ENCODE measurements around the gene NPM1. TPM values are rescaled to one million over a fixed set of nuclear protein-coding genes. Genes with fewer than 3 reads are reported as not detected.

NPM1 gene
- total and polyA plus RNA-seq, 5 experiments from 2014 or later: 960 to 1,305 (median 1,086) TPM

DNA sequence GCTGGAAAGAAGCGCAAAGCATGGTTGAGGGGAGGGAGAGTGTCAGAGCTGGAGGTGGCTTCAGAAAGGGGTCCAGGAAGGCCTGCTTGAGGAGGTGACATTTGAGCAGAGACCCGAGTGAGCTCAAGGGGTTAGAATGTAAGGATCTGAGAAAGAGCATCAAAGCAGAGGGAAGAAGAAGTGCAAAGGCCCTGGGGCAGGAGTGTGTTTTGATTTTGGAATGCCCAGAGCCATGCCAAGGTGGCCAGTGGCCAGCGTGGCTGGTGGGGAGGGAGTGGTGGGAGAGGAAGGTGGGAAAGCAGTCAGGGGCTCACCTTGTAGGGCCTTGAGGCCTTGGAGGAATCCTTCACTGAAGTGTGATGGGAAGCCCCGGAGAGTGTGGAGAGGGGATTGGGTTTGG lies 47.2 kb downstream of the NPM1 start:
- ATAC-seq (no peak), DNase-seq (no peak)
- no peaks in the 10 kb centered on the region for H3K27me3 Mint-ChIP-seq
- POLR2A ChIA-PET: no interaction called here
- H3K36me3 Mint-ChIP-seq: no peaks in the 10 kb centered on the region
- H3K4me3 Mint-ChIP-seq: no peak overlapping the region
- no peak overlapping the region for H3K27ac Mint-ChIP-seq
- H3K4me1 Mint-ChIP-seq: no peaks in the 10 kb centered on the region
- no peaks in the 10 kb centered on the region for H3K9me3 Mint-ChIP-seq

GRCh38 chr5:171435908-171436307 lies 48.3 kb downstream of the NPM1 start:
- no peak overlapping the region for H3K27ac Mint-ChIP-seq
- H3K27me3 Mint-ChIP-seq: no peaks in the 10 kb centered on the region
- POLR2A ChIA-PET: no interaction called here
- no peaks in the 10 kb centered on the region for H3K9me3 Mint-ChIP-seq
- DNase-seq: no peak
- ATAC-seq: no peak
- no peaks in the 10 kb centered on the region for H3K36me3 Mint-ChIP-seq
- no peaks in the 10 kb centered on the region for H3K4me1 Mint-ChIP-seq
- H3K4me3 Mint-ChIP-seq: no peak overlapping the region

- DNase-seq: no peak
- H3K36me3 Mint-ChIP-seq: no peaks in the 10 kb centered on the region
- no peak overlapping the region for H3K4me3 Mint-ChIP-seq
- POLR2A ChIA-PET: no interaction called here
- no peak for ATAC-seq
- H3K9me3 Mint-ChIP-seq: no peaks in the 10 kb centered on the region
- no peaks in the 10 kb centered on the region for H3K4me1 Mint-ChIP-seq
- H3K27me3 Mint-ChIP-seq: no peaks in the 10 kb centered on the region
- no peak overlapping the region for H3K27ac Mint-ChIP-seq
Measured at GRCh38 chr5:171436804-171437285, 49.2 kb downstream of the NPM1 start.

DNA sequence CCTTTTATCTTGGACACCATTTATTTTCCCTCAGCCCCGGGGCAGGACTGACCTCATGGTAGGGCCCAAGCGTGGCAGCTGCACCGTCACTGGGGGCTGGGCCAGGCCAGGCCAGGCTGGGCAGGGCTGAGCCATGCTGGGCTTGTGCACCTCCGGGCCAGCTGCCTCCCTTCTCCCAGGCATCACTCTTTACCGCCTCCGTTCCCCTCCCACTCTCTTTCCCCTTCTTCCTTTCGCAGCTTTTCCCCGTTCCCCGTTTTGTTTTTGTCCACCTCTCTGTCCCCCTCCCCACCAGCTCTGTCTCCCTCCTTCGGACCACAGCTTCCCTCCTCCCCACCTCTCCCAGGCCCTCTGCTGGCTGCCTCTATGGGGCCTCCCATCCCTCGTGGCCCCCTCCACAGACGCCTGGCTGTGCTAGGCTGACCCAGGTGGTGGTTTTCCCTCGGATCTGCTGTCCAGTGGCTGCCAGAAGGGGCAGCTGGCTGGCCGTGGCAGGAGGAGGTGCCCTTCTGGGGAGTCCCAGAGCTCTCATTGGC lies 49.7 kb downstream of the NPM1 start:
- Mint-ChIP-seq H3K4me1 (no peaks in the 10 kb centered on the region), H3K36me3 (no peaks in the 10 kb centered on the region), H3K9me3 (no peaks in the 10 kb centered on the region), H3K27me3 (no peaks in the 10 kb centered on the region), H3K27ac (no peak overlapping the region), H3K4me3 (no peak overlapping the region)
- POLR2A ChIA-PET: interaction anchor here (0.7 kb wide), 1 partner anchor 20 kb away, joined by 3 read pairs; no protein-coding TSS in a partner anchor
- ATAC-seq (no peak), DNase-seq (no peak)

DNA sequence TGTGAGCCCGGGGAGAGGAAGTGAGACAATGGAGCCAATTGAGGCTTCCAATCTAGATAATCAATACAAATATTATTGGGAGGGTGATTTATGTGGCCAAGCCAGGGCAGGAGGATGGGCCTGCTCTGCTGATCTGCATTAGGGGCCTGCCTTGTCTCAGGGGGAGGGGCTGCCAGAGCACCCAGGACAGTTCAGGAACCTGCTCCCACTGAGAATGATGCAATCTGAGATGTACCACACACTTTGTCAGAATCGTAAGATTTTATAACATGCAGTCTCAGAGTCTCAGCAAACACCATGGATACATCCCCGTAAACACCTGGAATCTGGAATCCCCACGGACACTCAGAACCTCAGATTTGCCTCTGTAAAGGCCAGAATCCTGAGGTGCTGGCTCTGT lies 51.1 kb downstream of the NPM1 start:
- H3K27ac Mint-ChIP-seq: peak overlapping the region in 1 of 10 donors; percentile 31

DNA sequence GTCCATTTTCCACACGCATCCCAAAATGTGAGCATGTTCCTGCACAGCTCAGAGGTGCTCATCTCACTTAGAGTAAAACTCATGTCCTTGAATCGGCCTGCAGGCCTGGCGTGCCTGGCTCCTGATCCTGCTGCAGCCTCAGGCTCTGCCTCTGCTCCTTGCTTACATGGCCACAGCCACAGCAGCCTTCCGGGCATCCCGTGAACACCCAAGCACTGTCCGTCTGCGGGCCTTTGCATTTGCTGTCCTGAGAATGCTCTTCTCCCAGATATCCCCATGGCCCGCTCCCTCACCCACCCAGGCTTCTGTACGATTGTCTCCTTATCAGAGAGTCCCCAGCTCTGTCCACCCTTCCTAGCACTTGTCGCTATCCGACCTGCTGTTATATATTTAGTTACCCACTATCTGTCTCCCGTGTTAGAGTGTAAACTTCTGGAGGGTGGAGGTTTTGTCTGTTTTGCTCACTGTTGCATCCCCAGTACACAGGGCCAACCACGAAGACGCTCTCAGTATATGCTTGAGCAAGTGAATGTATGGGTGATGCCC lies 53.7 kb downstream of the NPM1 start:
- Mint-ChIP-seq H3K4me1 (no peaks in the 10 kb centered on the region), H3K27ac (no peak overlapping the region), H3K4me3 (no peak overlapping the region), H3K27me3 (peaks cover 0 to 5% (median 0%) of the 10 kb centered on the region in 5 donors), H3K36me3 (no peaks in the 10 kb centered on the region), H3K9me3 (no peaks in the 10 kb centered on the region)
- DNase-seq (no peak), ATAC-seq (no peak)
- POLR2A ChIA-PET: no interaction called here

More for the DNA sequence above, 51.1 kb downstream of the NPM1 start:
- H3K4me3 Mint-ChIP-seq: no peak overlapping the region
- no peaks in the 10 kb centered on the region for H3K36me3 Mint-ChIP-seq
- POLR2A ChIA-PET: no interaction called here
- DNase-seq (no peak), ATAC-seq (no peak)
- H3K27me3 Mint-ChIP-seq: no peaks in the 10 kb centered on the region
- H3K4me1 Mint-ChIP-seq: no peaks in the 10 kb centered on the region
- no peaks in the 10 kb centered on the region for H3K9me3 Mint-ChIP-seq

DNA sequence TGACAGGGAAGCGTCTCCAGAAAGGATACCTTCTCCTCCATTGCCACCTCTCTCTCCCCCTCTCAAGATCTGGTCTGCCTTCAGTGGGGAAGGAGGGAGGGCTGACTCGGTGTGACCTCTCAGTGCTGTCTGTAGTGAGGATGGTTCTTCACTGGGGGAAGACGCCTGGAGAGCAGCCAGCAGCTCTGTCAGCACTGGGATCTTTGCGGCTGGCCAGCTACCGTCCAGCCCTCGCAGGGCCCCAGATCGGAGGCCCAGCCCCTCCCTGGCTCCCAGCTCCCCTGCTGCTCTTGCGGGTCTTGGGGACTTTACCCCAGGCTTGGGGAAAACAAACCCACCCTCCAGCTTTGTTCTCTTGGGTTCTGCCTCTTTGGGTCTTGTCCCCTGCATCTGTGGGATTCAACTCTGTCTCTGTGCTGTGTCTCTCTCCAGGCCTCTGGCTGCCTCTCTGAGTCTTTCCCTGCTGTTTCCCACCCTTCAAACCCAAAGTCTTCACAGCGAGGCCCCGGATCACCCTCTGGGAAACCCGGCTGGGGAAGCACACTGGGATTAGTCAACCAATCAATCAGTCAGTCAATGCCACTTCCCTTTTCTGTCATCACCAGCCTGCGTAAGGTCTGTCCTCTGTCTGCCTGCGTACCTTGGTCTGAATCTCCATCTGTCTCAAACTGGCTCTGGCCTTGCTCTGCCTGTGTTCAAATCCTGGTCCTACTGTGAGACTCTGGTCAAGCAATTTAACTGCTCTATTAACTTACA lies 54.8 kb downstream of the NPM1 start:
- POLR2A ChIA-PET: no interaction called here
- no peak for ATAC-seq

GRCh38 chr5:171444582-171444981 lies 56.9 kb downstream of the NPM1 start:
- Mint-ChIP-seq H3K4me1 (no peaks in the 10 kb centered on the region), H3K9me3 (no peaks in the 10 kb centered on the region)

More for the DNA sequence above, 54.8 kb downstream of the NPM1 start:
- H3K36me3 Mint-ChIP-seq: no peaks in the 10 kb centered on the region
- DNase-seq: no peak
- no peaks in the 10 kb centered on the region for H3K9me3 Mint-ChIP-seq
- H3K4me1 Mint-ChIP-seq: no peaks in the 10 kb centered on the region
- no peak overlapping the region for H3K4me3 Mint-ChIP-seq
- H3K27me3 Mint-ChIP-seq: peaks cover 0 to 7% (median 5%) of the 10 kb centered on the region in 5 donors
- peak overlapping the region in 2 of 10 donors; percentile 49 to 60 for H3K27ac Mint-ChIP-seq

DNA sequence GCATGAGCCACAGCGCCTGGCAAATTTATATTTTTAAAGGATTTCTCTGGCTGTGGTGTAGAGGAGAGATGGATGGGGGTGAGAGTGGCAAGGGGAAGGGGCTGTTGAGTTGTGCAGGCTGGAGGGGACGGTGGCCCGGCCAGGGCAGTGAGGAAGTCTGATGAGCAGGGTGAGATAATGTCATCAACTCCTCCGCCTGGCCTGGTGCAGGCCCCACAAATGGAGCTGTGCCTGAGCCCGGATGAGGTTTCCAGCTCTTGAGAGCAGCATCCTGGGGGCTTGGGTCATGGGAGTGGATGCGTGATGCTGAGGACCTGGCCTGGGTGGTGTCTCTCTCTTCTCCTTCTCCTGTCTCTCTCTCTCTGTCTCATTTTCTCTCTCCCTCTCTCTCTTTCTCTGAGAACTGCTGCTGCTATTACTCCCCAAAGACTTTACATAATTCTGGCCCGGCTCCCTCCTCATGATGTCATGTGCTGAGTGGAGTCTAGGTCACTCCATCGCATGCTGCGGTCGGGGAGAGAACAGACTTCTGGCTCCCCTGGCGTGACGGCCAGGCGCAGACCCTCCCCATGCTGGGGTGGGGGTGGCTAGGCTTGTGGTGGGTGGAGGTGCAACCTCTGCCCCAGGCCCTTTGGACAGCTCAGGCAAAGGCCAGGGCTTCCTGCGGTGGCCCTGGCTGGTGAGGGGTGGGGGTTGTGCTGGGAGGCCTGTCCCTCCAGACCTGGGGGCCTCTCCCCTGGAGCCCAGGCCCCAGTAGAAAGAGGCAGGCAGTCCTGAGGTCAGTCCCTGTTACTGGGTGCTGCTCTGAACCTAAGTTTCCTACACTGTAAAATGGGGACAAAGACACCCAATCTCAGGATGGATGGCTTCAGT lies 58.2 kb downstream of the NPM1 start:
- Mint-ChIP-seq H3K27me3 (peaks cover 12 to 35% (median 21%) of the 10 kb centered on the region in 5 donors), H3K4me3 (peak overlapping the region in 1 of 10 donors; percentile 29), H3K4me1 (peaks cover 0 to 6% (median 0%) of the 10 kb centered on the region in 4 donors), H3K27ac (no peak overlapping the region), H3K9me3 (no peaks in the 10 kb centered on the region), H3K36me3 (peaks cover 0 to 3% (median 0%) of the 10 kb centered on the region in 3 donors)
- DNase-seq: no peak
- ATAC-seq: no peak
- POLR2A ChIA-PET: no interaction called here

More at GRCh38 chr5:171444582-171444981, 56.9 kb downstream of the NPM1 start:
- Mint-ChIP-seq H3K36me3 (peaks cover 0 to 3% (median 0%) of the 10 kb centered on the region in 3 donors), H3K4me3 (no peak overlapping the region), H3K27me3 (peaks cover 4 to 28% (median 18%) of the 10 kb centered on the region in 5 donors), H3K27ac (no peak overlapping the region)
- ATAC-seq (no peak), DNase-seq (no peak)
- POLR2A ChIA-PET: no interaction called here

DNA sequence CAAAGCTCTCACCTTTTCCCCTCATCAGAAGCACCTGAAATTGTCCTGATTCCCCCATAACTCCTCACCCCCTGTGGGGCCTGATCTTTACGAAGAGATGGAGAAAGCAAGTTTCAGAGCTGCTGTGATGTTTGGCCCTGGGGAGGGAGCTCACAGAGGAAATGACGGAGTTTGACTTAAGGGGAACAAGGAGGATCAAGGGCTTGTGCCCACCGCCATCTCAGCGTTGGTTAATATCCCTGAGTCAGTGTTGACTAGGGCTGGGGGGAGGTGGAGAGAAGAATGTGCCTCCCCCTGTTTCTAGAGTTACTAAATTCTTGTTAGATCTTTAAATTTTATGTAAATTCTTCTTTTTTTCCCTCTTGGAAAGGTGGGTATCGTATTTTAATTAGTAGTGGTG lies 59.6 kb downstream of the NPM1 start:
- peaks cover 18 to 49% (median 32%) of the 10 kb centered on the region in 5 donors for H3K27me3 Mint-ChIP-seq
- POLR2A ChIA-PET: no interaction called here
- H3K36me3 Mint-ChIP-seq: peaks cover 0 to 4% (median 0%) of the 10 kb centered on the region in 3 donors
- no peak overlapping the region for H3K4me3 Mint-ChIP-seq
- ATAC-seq (no peak), DNase-seq (no peak)
- no peaks in the 10 kb centered on the region for H3K9me3 Mint-ChIP-seq
- H3K4me1 Mint-ChIP-seq: peaks cover 4 to 13% (median 6%) of the 10 kb centered on the region in 4 donors
- no peak overlapping the region for H3K27ac Mint-ChIP-seq

DNA sequence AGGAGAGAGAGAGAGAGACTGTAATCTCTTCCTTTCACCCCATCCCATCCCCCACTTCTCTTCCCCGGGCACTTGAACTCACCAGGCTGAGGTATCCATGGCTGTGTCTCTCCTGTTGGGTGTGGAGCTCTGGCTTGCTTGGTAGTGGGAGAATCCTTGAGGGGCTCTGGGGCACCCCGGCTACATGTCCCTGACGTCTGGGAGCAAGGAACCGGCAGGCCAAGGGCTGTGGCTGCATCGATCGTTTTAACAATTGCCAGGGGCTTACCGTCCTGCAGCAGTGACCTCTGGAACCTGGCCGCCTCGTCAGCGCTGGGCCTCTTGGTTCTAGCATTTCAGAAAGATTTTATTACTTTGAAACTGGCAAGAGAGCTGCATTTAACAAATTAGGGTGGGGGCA lies 61.8 kb downstream of the NPM1 start:
- Mint-ChIP-seq H3K9me3 (no peaks in the 10 kb centered on the region), H3K36me3 (peaks cover 0 to 4% (median 0%) of the 10 kb centered on the region in 3 donors), H3K4me3 (no peak overlapping the region), H3K27ac (no peak overlapping the region), H3K4me1 (peaks cover 5 to 13% (median 6%) of the 10 kb centered on the region in 4 donors), H3K27me3 (peaks cover 30 to 71% (median 47%) of the 10 kb centered on the region in 5 donors)
- POLR2A ChIA-PET: no interaction called here
- ATAC-seq (no peak), DNase-seq (no peak)

DNA sequence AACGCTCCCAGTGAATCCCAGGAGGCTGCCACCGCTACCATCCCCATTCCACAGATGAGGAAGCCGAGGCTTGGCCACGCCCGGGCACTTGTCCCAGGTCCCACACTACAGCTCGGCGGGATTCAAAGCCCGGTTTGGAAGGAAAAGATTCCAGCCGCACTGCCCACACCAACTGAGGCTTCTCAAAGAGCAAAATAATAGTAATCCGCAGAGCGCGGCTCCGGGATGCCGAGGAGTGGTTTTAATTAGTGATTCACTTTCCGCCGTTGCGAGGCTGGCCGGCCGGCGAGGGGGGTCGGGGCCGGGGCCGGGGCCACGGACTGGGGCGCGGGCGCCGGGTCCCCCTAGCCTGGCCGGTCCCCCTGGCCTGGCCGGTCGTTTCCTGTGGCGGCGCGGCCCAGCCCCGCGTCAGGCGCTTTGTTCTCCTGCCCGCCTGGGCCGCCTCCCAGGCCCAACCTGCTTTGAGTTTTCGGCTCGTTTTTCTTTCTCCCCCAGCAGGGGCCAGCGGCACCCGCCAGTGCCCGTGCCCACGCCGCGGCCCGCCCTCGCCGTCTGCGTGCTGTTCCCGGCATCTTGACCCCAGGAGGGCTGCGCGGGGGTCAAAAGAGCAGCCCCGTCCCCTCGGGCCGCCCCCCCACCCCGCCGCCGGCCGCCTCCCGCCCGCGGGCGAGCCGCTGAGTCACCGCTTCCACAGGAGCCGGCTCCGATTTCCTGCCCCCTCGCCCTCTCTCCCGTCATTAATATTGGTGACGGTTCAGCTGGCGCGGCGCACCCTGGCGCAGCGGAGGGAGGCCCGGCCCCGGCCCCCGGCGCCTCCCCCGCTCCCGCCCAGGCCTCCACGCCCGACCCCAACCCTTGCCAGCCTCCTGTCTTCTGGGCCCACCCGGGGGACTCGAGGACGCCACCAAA lies 63.0 kb downstream of the NPM1 start:
- Mint-ChIP-seq H3K4me1 (peaks cover 5 to 13% (median 6%) of the 10 kb centered on the region in 4 donors), H3K4me3 (peak overlapping the region in 3 of 10 donors; percentile 58 to 80 (median 77)), H3K36me3 (peaks cover 0 to 4% (median 0%) of the 10 kb centered on the region in 3 donors), H3K27ac (no peak overlapping the region), H3K9me3 (no peaks in the 10 kb centered on the region), H3K27me3 (peaks cover 30 to 75% (median 45%) of the 10 kb centered on the region in 5 donors)
- no peak for ATAC-seq
- peak in 1 of 10 donors; percentile 31 for DNase-seq
- POLR2A ChIA-PET: no interaction called here

Data from naive thymus-derived CD8-positive, alpha-beta T cell (primary cell).